Measurements from ENCODE around the gene CCDC141.

CCDC141 gene

GRCh38 chr2:178909507-178909906, 140.4 kb downstream of the CCDC141 start:
- no peak for DNase-seq

- no peak for DNase-seq
Observed at GRCh38 chr2:178908810-178909209, 141.1 kb downstream of the CCDC141 start.

- DNase-seq = no peak
Observed at GRCh38 chr2:178905261-178905660, 144.7 kb downstream of the CCDC141 start.

- DNase-seq = peak; percentile 70
Observed at GRCh38 chr2:178899656-178900055, 150.3 kb downstream of the CCDC141 start.

- DNase-seq = peak; percentile 1
Observed at GRCh38 chr2:178895872-178896271, 154.1 kb downstream of the CCDC141 start.

GRCh38 chr2:178895171-178895570, 154.8 kb downstream of the CCDC141 start:
- DNase-seq = no peak

GRCh38 chr2:178892751-178893625, 156.9 kb downstream of the CCDC141 start:
- DNase-seq = no peak

GRCh38 chr2:178891959-178892485, 157.9 kb downstream of the CCDC141 start:
- no peak for DNase-seq

GRCh38 chr2:178891265-178891958, 158.5 kb downstream of the CCDC141 start:
- DNase-seq = peak; percentile 62

GRCh38 chr2:178886006-178886405, 163.9 kb downstream of the CCDC141 start:
- no peak for DNase-seq

- DNase-seq = no peak
Observed at GRCh38 chr2:178884440-178884839, 165.5 kb downstream of the CCDC141 start.

GRCh38 chr2:178882666-178883440, 167.1 kb downstream of the CCDC141 start:
- peak; percentile 66 for DNase-seq

- DNase-seq = no peak
Observed at GRCh38 chr2:178881075-178881474, 168.9 kb downstream of the CCDC141 start.

GRCh38 chr2:178880257-178880656, 169.7 kb downstream of the CCDC141 start:
- DNase-seq = no peak

GRCh38 chr2:178877874-178878273, 172.1 kb downstream of the CCDC141 start:
- DNase-seq = no peak

- no peak for DNase-seq
Observed at GRCh38 chr2:178874529-178875240, 175.3 kb downstream of the CCDC141 start.

- DNase-seq = no peak
Observed at GRCh38 chr2:178873912-178874311, 176.0 kb downstream of the CCDC141 start.

- DNase-seq = no peak
Observed at GRCh38 chr2:178871536-178871935, 178.4 kb downstream of the CCDC141 start.

GRCh38 chr2:178870703-178871102, 179.2 kb downstream of the CCDC141 start:
- DNase-seq = no peak

- DNase-seq = no peak
Observed at GRCh38 chr2:178865999-178866398, 183.9 kb downstream of the CCDC141 start.

GRCh38 chr2:178865146-178865936, 184.6 kb downstream of the CCDC141 start:
- no peak for DNase-seq

Measured in fibroblast of upper back skin (primary cell).